BLaER1 treated with 17β-estradiol and CSF1 and Interleukin-3, amounts not matched to agents 10 nM and 100 nM (cell line): ENCODE data around the gene N4BP2L2.

ENCODE experiments used
- H3K27ac ChIP-seq, 11 experiments: shearing (Covaris generic); formaldehyde crosslinking; 2 replicates each; pipeline ENCODE4 v1.8.1; 2022
- H3K27me3 ChIP-seq, 11 experiments: shearing (Covaris generic); formaldehyde crosslinking; 2 replicates each; pipeline ENCODE4 v1.8.1; 2022
- H3K36me3 ChIP-seq, 11 experiments: shearing (Covaris generic); formaldehyde crosslinking; 2 replicates each; pipeline ENCODE4 v1.8.1; 2022
- H3K4me1 ChIP-seq, 10 experiments: shearing (Covaris generic); formaldehyde crosslinking; 2 replicates each; pipeline ENCODE4 v1.8.1; 2022
- H3K4me2 ChIP-seq, 11 experiments: shearing (Covaris generic); formaldehyde crosslinking; 2 replicates each; pipeline ENCODE4 v1.8.1; 2022
- H3K4me3 ChIP-seq, 10 experiments: shearing (Covaris generic); formaldehyde crosslinking; 2 replicates each; pipeline ENCODE4 v1.8.1; 2022
- H3K9ac ChIP-seq, 11 experiments: shearing (Covaris generic); formaldehyde crosslinking; 2 replicates each; pipeline ENCODE4 v1.8.1; 2022
- H3K9me3 ChIP-seq, 11 experiments: shearing (Covaris generic); formaldehyde crosslinking; replicated peaks in 1 of 11; 2 replicates each; pipeline ENCODE4 v1.8.1; 2022
- H4K20me1 ChIP-seq, 11 experiments: shearing (Covaris generic); formaldehyde crosslinking; 2 replicates each; pipeline ENCODE4 v1.8.1; 2022
- Cebpa-rat ChIP-seq, 11 experiments: shearing (Covaris generic); IDR thresholded peaks; 2 replicates each; pipeline ENCODE4 v1.8.1; 2022

The N4BP2L2 gene

DNA sequence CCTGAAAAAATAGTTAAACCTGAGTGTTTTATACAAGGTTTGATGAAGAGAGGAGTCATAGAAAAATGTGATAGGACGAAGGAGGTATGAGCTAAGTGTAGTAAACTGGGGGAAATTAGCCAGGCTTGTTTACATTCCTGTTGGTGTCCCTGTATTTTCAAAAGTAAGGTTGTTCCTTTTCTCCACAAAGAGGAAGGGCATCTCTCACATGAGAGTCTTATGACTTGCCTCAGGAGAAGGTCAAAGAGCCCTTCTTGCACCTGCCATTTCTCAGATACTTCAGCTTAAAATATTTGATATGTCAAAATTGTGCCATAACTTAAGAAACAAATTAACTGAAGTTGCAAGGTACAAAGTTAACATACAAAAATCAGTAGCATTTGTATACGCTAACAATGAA, 3.6 kb upstream of the N4BP2L2 start:
- H3K4me2 ChIP-seq: peak overlapping the region in 1 of 11 experiments; percentile 6; a peak in 1 of 22 replicates
- no peaks in the 10 kb centered on the region for H3K36me3 ChIP-seq
- H3K27me3 ChIP-seq: no peaks in the 10 kb centered on the region
- TF ChIP-seq Cebpa-rat (IDR thresholded peaks at IDR 0.05): no peak
- H3K9me3 ChIP-seq: peaks cover 0 to 7% (median 0%) of the 10 kb centered on the region in 11 experiments; a peak in 5 of 22 replicates
- no peak overlapping the region for H3K4me3 ChIP-seq
- H3K4me1 ChIP-seq: peaks cover 4 to 28% (median 17%) of the 10 kb centered on the region in 10 experiments; a peak in 18 of 20 replicates
- no peak overlapping the region for H3K9ac ChIP-seq
- H3K27ac ChIP-seq: no peak overlapping the region
- H4K20me1 ChIP-seq: no peaks in the 10 kb centered on the region

DNA sequence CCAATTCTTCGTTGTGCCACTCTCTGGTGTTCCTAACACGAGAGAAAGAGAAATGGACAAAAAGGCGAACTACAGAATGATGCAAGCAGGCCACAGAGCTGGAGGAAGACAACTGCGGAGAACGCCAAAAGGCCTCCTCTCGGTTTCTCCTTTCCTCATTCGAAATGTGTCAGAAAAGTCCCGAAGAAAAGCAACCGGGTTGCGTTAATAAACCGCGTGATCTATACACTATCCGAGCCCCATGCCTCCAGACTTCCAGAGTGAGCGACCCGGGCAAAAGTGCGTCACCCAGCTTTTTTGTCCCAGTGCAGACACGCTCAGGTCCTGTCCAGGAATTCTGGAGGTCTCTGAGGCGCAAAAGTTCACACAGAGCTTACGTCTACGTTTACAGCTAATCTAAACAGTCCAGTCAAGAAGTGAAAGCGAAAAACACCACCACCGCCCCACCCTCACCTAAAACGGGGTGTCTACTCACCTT, 413 bp downstream of the N4BP2L2 start:
- H3K4me3 ChIP-seq: peak overlapping the region; percentile 73 to 88 (median 82)
- peaks cover 0 to 27% (median 13%) of the 10 kb centered on the region in 11 experiments; a peak in 12 of 22 replicates for H3K9me3 ChIP-seq
- H4K20me1 ChIP-seq: peaks cover 0 to 28% (median 3%) of the 10 kb centered on the region in 11 experiments; a peak in 8 of 22 replicates
- peak overlapping the region; percentile 84 to 95 (median 93) for H3K9ac ChIP-seq
- peaks cover 10 to 57% (median 23%) of the 10 kb centered on the region in 10 experiments; a peak in 16 of 20 replicates for H3K4me1 ChIP-seq
- no peak; a peak in 1 of 22 replicates for TF ChIP-seq Cebpa-rat (IDR thresholded peaks at IDR 0.05)
- H3K27me3 ChIP-seq: no peaks in the 10 kb centered on the region
- H3K27ac ChIP-seq: peak overlapping the region; percentile 86 to 98 (median 93)
- H3K36me3 ChIP-seq: peaks cover 29 to 40% (median 36%) of the 10 kb centered on the region in 11 experiments
- H3K4me2 ChIP-seq: peak overlapping the region; percentile 70 to 95 (median 84)

DNA sequence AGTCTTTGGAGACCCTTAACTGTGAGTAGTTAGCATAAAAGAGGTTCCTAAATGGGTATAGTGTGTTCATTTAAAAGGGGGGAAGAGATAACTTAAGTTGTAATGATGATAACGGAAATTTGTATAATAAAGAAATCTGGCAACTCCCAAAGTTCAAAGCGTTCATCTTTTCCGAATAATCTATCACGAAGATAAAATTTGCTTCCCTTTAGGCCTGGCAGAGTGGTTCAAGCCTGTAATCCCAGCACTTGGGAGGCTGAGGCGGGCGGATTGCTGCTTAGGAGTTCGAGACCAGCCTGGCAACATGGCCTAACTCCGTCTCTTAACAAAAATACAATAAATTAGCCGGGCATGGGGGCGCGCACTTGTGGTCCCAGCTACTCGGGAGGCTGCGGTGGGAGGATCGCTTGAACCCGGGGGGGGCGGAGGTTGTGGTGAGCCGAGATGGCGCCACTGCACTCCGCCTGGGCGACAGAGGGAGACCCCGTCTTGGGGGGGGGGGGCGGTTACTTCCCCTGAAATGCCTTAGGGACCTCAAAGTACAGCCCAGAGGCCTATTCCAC, 934 bp downstream of the N4BP2L2 start:
- Histone ChIP-seq H3K4me2 (peak overlapping the region; percentile 70 to 95 (median 84)), H3K9me3 (peaks cover 0 to 27% (median 13%) of the 10 kb centered on the region in 11 experiments; a peak in 12 of 22 replicates), H4K20me1 (peaks cover 0 to 34% (median 5%) of the 10 kb centered on the region in 11 experiments; a peak in 8 of 22 replicates), H3K27ac (peak overlapping the region; percentile 86 to 98 (median 93)), H3K36me3 (peaks cover 31 to 45% (median 42%) of the 10 kb centered on the region in 11 experiments), H3K9ac (peak overlapping the region; percentile 84 to 95 (median 93)), H3K27me3 (no peaks in the 10 kb centered on the region), H3K4me3 (peak overlapping the region; percentile 73 to 88 (median 82)), H3K4me1 (peaks cover 10 to 62% (median 23%) of the 10 kb centered on the region in 10 experiments; a peak in 16 of 20 replicates)
- TF ChIP-seq Cebpa-rat (IDR thresholded peaks at IDR 0.05): no peak

DNA sequence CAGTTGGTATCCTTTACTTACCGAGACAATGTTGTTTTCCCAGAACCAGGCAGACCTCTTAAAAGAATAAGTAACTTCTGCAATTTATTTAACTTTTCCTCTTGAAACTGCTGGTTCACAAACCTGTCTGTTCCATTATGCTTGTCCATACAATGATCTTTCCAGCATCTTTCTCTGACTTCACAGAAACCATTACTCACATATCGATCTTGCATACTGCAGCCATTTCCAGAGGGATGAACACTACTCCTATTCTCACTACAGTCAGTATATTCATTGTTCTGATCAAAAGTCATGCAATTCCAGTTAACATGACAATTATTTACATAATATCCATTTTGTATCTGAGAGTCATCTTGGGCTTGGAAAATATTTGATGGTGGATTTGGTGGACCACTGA, 2.8 kb downstream of the N4BP2L2 start:
- TF ChIP-seq Cebpa-rat (IDR thresholded peaks at IDR 0.05): no peak
- Histone ChIP-seq H3K27ac (no peak overlapping the region), H3K4me3 (peak overlapping the region in 1 of 10 experiments; percentile 3; a peak in 2 of 20 replicates), H3K9ac (no peak overlapping the region; a peak in 1 of 22 replicates), H3K4me2 (peak overlapping the region in 10 of 11 experiments; percentile 1 to 95 (median 24); a peak in 13 of 22 replicates), H3K36me3 (peaks cover 40 to 64% (median 56%) of the 10 kb centered on the region in 11 experiments), H3K9me3 (peaks cover 0 to 27% (median 13%) of the 10 kb centered on the region in 11 experiments; a peak in 12 of 22 replicates), H4K20me1 (peaks cover 10 to 53% (median 19%) of the 10 kb centered on the region in 11 experiments; a peak in 16 of 22 replicates), H3K27me3 (no peaks in the 10 kb centered on the region), H3K4me1 (peaks cover 15 to 72% (median 35%) of the 10 kb centered on the region in 10 experiments; a peak in 18 of 20 replicates)

DNA sequence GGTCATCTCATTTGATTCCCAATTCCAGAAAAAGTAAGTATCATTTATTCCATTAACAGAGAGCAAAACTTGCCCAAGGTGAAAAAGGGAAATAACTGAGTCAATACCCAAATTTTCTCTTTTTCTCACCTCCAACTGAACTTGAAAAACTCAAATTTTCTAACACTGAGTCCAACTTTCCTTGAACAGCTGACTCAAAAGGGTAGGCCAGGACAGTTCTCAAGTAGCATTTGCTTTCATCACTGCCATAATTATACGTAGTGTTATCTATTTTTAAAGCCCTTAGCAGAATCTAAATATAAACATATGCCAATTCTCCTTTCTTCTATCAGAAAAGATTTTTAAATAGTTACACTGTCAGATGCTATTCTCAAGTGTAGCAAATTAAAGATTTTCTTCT, 3.5 kb downstream of the N4BP2L2 start:
- Histone ChIP-seq H4K20me1 (peaks cover 10 to 59% (median 23%) of the 10 kb centered on the region in 11 experiments; a peak in 17 of 22 replicates), H3K4me2 (peak overlapping the region; percentile 2 to 95 (median 28); a peak in 16 of 22 replicates), H3K27ac (no peak overlapping the region), H3K27me3 (no peaks in the 10 kb centered on the region), H3K36me3 (peaks cover 43 to 70% (median 59%) of the 10 kb centered on the region in 11 experiments), H3K4me3 (peak overlapping the region in 1 of 10 experiments; percentile 3; a peak in 2 of 20 replicates), H3K9me3 (peaks cover 0 to 27% (median 13%) of the 10 kb centered on the region in 11 experiments; a peak in 12 of 22 replicates), H3K4me1 (peaks cover 15 to 76% (median 35%) of the 10 kb centered on the region in 10 experiments; a peak in 18 of 20 replicates), H3K9ac (no peak overlapping the region)
- no peak for TF ChIP-seq Cebpa-rat (IDR thresholded peaks at IDR 0.05)

DNA sequence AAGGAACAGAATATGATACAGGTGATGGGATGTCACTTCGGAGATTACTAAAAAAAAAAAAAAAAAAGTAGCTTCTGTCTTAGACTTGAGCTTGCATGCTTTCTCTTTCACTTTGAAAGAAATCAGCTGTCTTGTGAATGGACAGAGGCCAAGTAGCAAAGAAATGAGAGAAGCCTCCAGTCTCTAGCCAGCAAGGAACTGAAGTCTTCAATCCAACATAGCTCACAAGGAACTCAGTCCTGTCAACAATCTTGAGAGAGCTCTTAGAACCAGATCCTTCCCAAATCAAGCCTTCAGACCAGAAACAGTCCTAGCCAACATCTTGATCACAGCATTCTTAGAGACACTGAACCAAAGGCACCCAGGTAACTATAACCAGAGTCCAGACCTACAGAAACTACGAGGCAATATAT, 7.7 kb downstream of the N4BP2L2 start:
- peaks cover 20 to 99% (median 50%) of the 10 kb centered on the region in 11 experiments; a peak in 17 of 22 replicates for H4K20me1 ChIP-seq
- no peak for TF ChIP-seq Cebpa-rat (IDR thresholded peaks at IDR 0.05)
- H3K27me3 ChIP-seq: no peaks in the 10 kb centered on the region
- H3K4me3 ChIP-seq: no peak overlapping the region
- H3K27ac ChIP-seq: no peak overlapping the region
- H3K36me3 ChIP-seq: peaks cover 65 to 100% (median 78%) of the 10 kb centered on the region in 11 experiments
- H3K4me2 ChIP-seq: peak overlapping the region in 7 of 11 experiments; percentile 0 to 57 (median 26); a peak in 5 of 22 replicates
- peaks cover 0 to 17% (median 8%) of the 10 kb centered on the region in 11 experiments; a peak in 11 of 22 replicates for H3K9me3 ChIP-seq
- H3K9ac ChIP-seq: peak overlapping the region in 2 of 11 experiments; percentile 16 to 32; a peak in 2 of 22 replicates
- H3K4me1 ChIP-seq: peaks cover 8 to 56% (median 22%) of the 10 kb centered on the region in 10 experiments; a peak in 14 of 20 replicates

DNA sequence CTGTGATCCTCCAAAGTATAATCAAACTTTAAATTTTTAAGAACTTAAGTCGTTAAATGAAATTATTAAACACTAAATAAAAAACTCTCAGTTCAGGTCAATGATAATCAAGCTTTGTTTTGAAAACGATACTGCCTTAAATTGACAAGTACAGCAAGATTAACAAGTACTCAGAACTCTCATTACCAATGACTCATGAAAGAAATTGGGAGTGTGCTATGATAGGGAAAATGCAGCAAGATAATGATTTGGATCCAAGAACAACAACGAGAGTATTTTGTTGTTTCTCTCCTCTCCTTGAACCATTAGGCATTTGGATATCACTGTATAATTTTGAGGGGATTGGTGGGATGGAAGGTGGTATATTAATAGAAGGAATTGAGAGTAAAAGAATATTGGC, 10.2 kb downstream of the N4BP2L2 start:
- no peak for TF ChIP-seq Cebpa-rat (IDR thresholded peaks at IDR 0.05)
- peaks cover 24 to 100% (median 55%) of the 10 kb centered on the region in 11 experiments; a peak in 17 of 22 replicates for H4K20me1 ChIP-seq
- H3K9me3 ChIP-seq: peaks cover 0 to under 1% (median 0%) of the 10 kb centered on the region in 11 experiments; a peak in 1 of 22 replicates
- peaks cover 63 to 100% (median 71%) of the 10 kb centered on the region in 11 experiments for H3K36me3 ChIP-seq
- no peak overlapping the region for H3K27ac ChIP-seq
- peaks cover 4 to 31% (median 13%) of the 10 kb centered on the region in 10 experiments; a peak in 9 of 20 replicates for H3K4me1 ChIP-seq
- H3K4me2 ChIP-seq: no peak overlapping the region
- H3K4me3 ChIP-seq: no peak overlapping the region
- no peaks in the 10 kb centered on the region for H3K27me3 ChIP-seq
- no peak overlapping the region for H3K9ac ChIP-seq

DNA sequence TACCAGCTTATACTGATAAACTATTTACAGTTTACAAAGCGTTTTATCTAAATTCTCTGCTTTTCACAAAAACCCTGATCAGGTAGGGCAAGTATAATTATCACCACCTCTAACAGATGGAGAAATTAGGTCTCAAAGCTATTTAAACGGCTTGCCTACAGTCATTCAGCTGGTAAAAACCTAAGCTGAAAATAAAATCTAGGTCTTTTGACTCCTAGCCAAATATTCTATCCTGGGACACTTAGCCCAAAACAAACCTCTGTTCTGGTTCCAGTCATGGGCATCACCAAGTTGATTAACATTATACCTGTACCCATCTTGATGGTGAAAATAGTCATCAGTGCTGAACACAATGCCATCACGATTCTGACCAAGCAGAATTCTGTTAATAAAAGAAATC, 11.4 kb downstream of the N4BP2L2 start:
- Histone ChIP-seq H3K36me3 (peaks cover 64 to 100% (median 75%) of the 10 kb centered on the region in 11 experiments), H3K4me3 (no peak overlapping the region), H4K20me1 (peaks cover 24 to 100% (median 57%) of the 10 kb centered on the region in 11 experiments; a peak in 17 of 22 replicates), H3K4me2 (no peak overlapping the region), H3K9me3 (no peaks in the 10 kb centered on the region), H3K4me1 (peaks cover 4 to 19% (median 11%) of the 10 kb centered on the region in 10 experiments; a peak in 9 of 20 replicates), H3K27me3 (no peaks in the 10 kb centered on the region), H3K9ac (no peak overlapping the region), H3K27ac (no peak overlapping the region)
- TF ChIP-seq Cebpa-rat (IDR thresholded peaks at IDR 0.05): no peak
